HCT116 (cell line): Measurements from ENCODE around the gene CFAP97D2. TPM values are rescaled to one million over a fixed set of nuclear protein-coding genes. Genes with fewer than 3 reads are reported as not detected.

Source experiments
- ATAC-seq: fragments of 200-7000 bp; cut with Tn5 transposase; 2 replicates; pipeline ENCODE4 v1.9.1; 2020; ENCODE audit warnings: mild to moderate bottlenecking, moderate library complexity
- BruUV-seq: library from RNA; stranded (reverse); fragments of 400-500 nt; replicated peaks from 2 replicates; lab custom pipeline; 2021; lab: Mats Ljungman, UMichigan
- CTCF ChIA-PET: fragments of 300-600 bp; sonication (Branson Sonifier 250); formaldehyde crosslinking; loops from one replicate; lab custom pipeline; 2021; ENCODE audit warnings: antibody characterized with exemption; lab: Charles Lee
- POLR2A ChIA-PET: fragments of 300-600, 350-600 bp; sonication (Branson Sonifier 250); formaldehyde crosslinking; loops from one replicate; lab custom pipeline; 2021; ENCODE audit warnings: antibody characterized with exemption; lab: Charles Lee
- RAD21 ChIA-PET, 2 experiments: fragments of 300-600 bp; sonication (Branson Sonifier 250); formaldehyde crosslinking; loops; one replicate each; lab custom pipeline; 2023; ENCODE audit warnings: low total read pairs in 2 of 2; ENCODE audit not compliant: uncharacterized antibody in 2 of 2, unreplicated experiment in 2 of 2, low non-redundant PET in 1 of 2; lab: Charles Lee
- DNase-seq: peaks from one replicate; pipeline ENCODE4 v3.0.0-alpha.2; 2010; ENCODE audit warnings: low read depth, low spot score
- H2AFZ ChIP-seq: fragments of 200-600 bp; shearing (Covaris generic), sonication (generic); 2 replicates; pipeline ENCODE4 v1.6.1; 2017; ENCODE audit warnings: low read depth, mixed run types, mixed read lengths, antibody characterized with exemption, low read length; ENCODE audit not compliant: poor library complexity, severe bottlenecking
- H3K27ac ChIP-seq: 2 replicates; pipeline ENCODE4 v1.5.1; 2012; ENCODE audit warnings: low read depth, low read length
- H3K27me3 ChIP-seq: fragments of 200-600 bp; sonication (generic); 2 replicates; pipeline ENCODE4 v1.6.1; 2016; ENCODE audit warnings: mixed run types, low read length, mixed read lengths; ENCODE audit not compliant: insufficient read depth
- H3K36me3 ChIP-seq, 2 experiments: fragments of 200-500 bp in 1 of 2; fragments of 200-600 bp in 1 of 2; sonication (Bioruptor generic) in 1 of 2; sonication (generic) in 1 of 2; 2 replicates each; pipeline versions ENCODE4 v1.5.1 to v1.6.1; 2014 to 2016; ENCODE audit warnings: low read length in 2 of 2, inconsistent platforms in 1 of 2, mixed read lengths in 1 of 2, mixed run types in 1 of 2; ENCODE audit not compliant: insufficient read depth in 2 of 2, control insufficient read depth in 1 of 2
- H3K4me1 ChIP-seq, 2 experiments: fragments of 200-600 bp in 1 of 2; sonication (generic) in 1 of 2; 2 replicates each; pipeline versions ENCODE4 v1.5.1 to v1.6.1; 2012 to 2017; ENCODE audit warnings: low read length in 2 of 2, inconsistent platforms in 1 of 2, mild to moderate bottlenecking in 1 of 2, mixed read lengths in 1 of 2, mixed run types in 1 of 2, moderate library complexity in 1 of 2; ENCODE audit not compliant: insufficient read depth in 2 of 2, control insufficient read depth in 1 of 2
- H3K4me2 ChIP-seq: fragments of 200-600 bp; sonication (generic); 2 replicates; pipeline ENCODE4 v1.6.1; 2017; ENCODE audit warnings: mixed run types, low read length, mixed read lengths
- H3K4me3 ChIP-seq, 2 experiments: fragments of 200-600 bp in 1 of 2; sonication (generic) in 1 of 2; replicated peaks in 1 of 2; 2 replicates each; pipeline ENCODE4 v1.5.1; 2011 to 2016; ENCODE audit warnings: low read length in 2 of 2, control low read depth in 1 of 2, low read depth in 1 of 2, mild to moderate bottlenecking in 1 of 2, mixed read lengths in 1 of 2, mixed run types in 1 of 2
- H3K79me2 ChIP-seq: fragments of 200-600 bp; sonication (generic); 2 replicates; pipeline ENCODE4 v1.6.1; 2017; ENCODE audit warnings: mild to moderate bottlenecking, mixed run types, low read length, moderate library complexity, mixed read lengths; ENCODE audit not compliant: insufficient read depth
- H3K9ac ChIP-seq: fragments of 200-600 bp; sonication (generic); 2 replicates; pipeline ENCODE4 v1.6.1; 2016; ENCODE audit warnings: low read length, mixed read lengths
- H3K9me2 ChIP-seq: fragments of 200-600 bp; sonication (generic), shearing (Covaris generic); 2 replicates; pipeline ENCODE4 v1.6.1; 2017; ENCODE audit warnings: mixed run types, mild to moderate bottlenecking, moderate library complexity; ENCODE audit not compliant: insufficient read depth
- H3K9me3 ChIP-seq, 2 experiments: fragments of 200-500 bp in 1 of 2; fragments of 200-600 bp in 1 of 2; sonication (Bioruptor generic) in 1 of 2; sonication (generic) in 1 of 2; 2 replicates each; pipeline ENCODE4 v1.6.1; 2014 to 2017; ENCODE audit warnings: low read length in 2 of 2, mixed read lengths in 2 of 2, inconsistent platforms in 1 of 2, low read depth in 1 of 2, mild to moderate bottlenecking in 1 of 2, mixed run types in 1 of 2, moderate library complexity in 1 of 2; ENCODE audit not compliant: control insufficient read depth in 1 of 2, insufficient read depth in 1 of 2
- H4K20me1 ChIP-seq: fragments of 200-600 bp; sonication (generic), shearing (Covaris generic); 2 replicates; pipeline ENCODE4 v1.6.1; 2017; ENCODE audit warnings: mixed run types, mild to moderate bottlenecking, moderate library complexity; ENCODE audit not compliant: insufficient read depth
- CBX3 ChIP-seq: IDR thresholded peaks from 2 replicates; pipeline ENCODE4 v1.6.1; 2012; ENCODE audit warnings: low read depth
- CTCF ChIP-seq, 3 experiments: fragments of 200-600 bp in 1 of 3; sonication (generic) in 1 of 3; IDR thresholded peaks in 2 of 3; conservative IDR thresholded peaks in 1 of 3; 2 replicates each; pipeline ENCODE4 v1.5.1; 2012 to 2017; ENCODE audit warnings: low read depth in 2 of 3, low read length in 2 of 3, antibody characterized with exemption in 1 of 3, borderline replicate concordance in 1 of 3, control low read depth in 1 of 3, mild to moderate bottlenecking in 1 of 3, mixed read lengths in 1 of 3, mixed run types in 1 of 3, moderate library complexity in 1 of 3; ENCODE audit not compliant: insufficient read depth in 1 of 3
- EZH2phosphoT487 ChIP-seq: fragments of 200-600 bp; IDR thresholded peaks from 2 replicates; pipeline ENCODE4 v1.6.1; 2018; ENCODE audit warnings: antibody characterized with exemption, borderline replicate concordance
- JUND ChIP-seq: IDR thresholded peaks from 2 replicates; pipeline ENCODE4 v1.6.1; 2012
- POLR2AphosphoS5 ChIP-seq: IDR thresholded peaks from 2 replicates; pipeline ENCODE4 v1.6.1; 2011; ENCODE audit warnings: mild to moderate bottlenecking, low read depth, low read length, moderate library complexity
- SP1 ChIP-seq: IDR thresholded peaks from 2 replicates; pipeline ENCODE4 v1.6.1; 2012; ENCODE audit warnings: low read depth
- TCF7L2 ChIP-seq: IDR thresholded peaks from 2 replicates; pipeline ENCODE4 v1.7.0; 2011; ENCODE audit warnings: borderline replicate concordance, inconsistent platforms; ENCODE audit not compliant: insufficient read depth, insufficient read length; ENCODE audit errors: extremely low read depth
- YY1 ChIP-seq: IDR thresholded peaks from 2 replicates; pipeline ENCODE4 v1.6.1; 2011; ENCODE audit warnings: low read length, low read depth, moderate library complexity, mild to moderate bottlenecking; ENCODE audit not compliant: insufficient replicate concordance; ENCODE audit errors: extremely low read depth
- ZFX ChIP-seq: fragments of 450-650 bp; IDR thresholded peaks from 2 replicates; pipeline ENCODE4 v1.6.1; 2017
- intact Hi-C: fragments of 100-400 bp; cut with micrococcal nuclease; formaldehyde crosslinking; loops from 2 replicates; pipeline ENCODE4 v1.10.0; 2022
- total RNA-seq: library from RNA; stranded (reverse); gene quantifications from one replicate; pipeline ENCODE4 v1.2.1, GENCODE V29; 2021; ENCODE audit not compliant: unreplicated experiment
- TF ChIP-seq, protein P1 (sequence below): IDR thresholded peaks from 2 replicates; pipeline ENCODE4 v1.6.1; 2011; ENCODE audit warnings: mild to moderate bottlenecking, low read length, moderate library complexity; ENCODE audit not compliant: insufficient replicate concordance; ENCODE audit errors: extremely low read depth

The CFAP97D2 gene
- total RNA-seq, 1 experiment from 2014 or later, result not detected

DNA sequence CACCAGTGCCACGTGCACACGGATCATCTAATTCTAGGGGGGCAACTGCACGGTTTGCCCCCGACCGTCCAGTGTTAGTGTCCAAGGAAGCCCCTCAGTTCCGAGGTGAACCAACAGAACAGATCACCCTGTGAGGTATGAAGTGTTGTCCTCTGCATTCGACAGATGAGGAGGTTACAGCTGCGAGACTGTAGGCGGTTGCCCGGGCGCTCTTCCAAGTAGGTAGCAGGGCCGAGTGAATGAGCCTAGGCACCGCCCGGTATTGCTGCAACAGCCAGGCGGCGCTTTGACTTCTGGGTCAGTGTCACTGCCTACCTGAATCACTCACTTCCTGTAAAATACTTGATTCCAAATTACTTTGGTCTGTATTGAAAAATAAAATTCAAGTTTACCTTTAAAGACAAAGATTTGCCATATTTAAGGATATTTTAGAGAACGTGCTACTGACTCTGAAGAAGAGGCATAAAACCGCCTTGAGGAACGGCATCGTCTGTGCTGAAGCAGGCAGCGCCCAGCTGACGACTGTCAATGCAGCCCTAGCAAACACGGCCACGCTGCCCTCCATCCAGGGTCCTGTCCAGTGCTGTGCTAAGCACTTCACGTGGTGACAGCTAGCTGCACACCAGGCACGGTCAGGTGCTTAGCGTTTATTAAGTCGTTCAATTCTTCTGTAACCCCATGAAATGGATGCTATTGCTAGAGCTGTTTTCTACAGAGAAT is 27.3 kb upstream of the CFAP97D2 start:
- POLR2A ChIA-PET, result no interaction called here
- TF ChIP-seq CTCF (IDR thresholded peaks at IDR 0.05 in 2 of 3, conservative IDR thresholded peaks at IDR 0.05 in 1 of 3; ENCODE audit: borderline replicate concordance in 1 of 3, insufficient read depth in 1 of 3, low read depth in 2 of 3, low read length in 2 of 3) (peak in 2 of 3 experiments; percentile 29 to 43; a peak in 3 of 6 replicates), POLR2AphosphoS5 (peak; percentile 65), TCF7L2 (peak; percentile 80), JUND (no peak)

DNA sequence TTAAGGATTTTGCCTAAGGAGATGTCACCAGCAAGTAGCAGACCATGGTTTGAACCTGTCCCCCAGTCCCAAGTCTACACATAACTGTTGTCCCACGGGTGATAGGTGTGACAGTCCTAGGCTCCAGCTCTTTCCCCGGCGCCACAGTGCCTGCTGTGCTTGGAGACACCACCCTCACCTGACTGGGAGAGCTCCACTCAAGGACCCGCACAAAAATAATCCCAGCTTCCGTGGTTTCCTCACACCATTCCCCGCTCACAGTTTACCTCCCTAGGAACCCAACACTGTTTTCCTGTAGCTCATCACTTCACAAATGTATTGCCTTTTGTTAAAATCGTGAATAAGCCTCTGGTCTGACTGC is 26.8 kb upstream of the CFAP97D2 start:
- H3K4me2 ChIP-seq, result peak overlapping the region; percentile 72
- ChIA-PET POLR2A (no interaction called here), CTCF (interaction anchor here (1.0 kb wide), 1 partner anchor 10 kb away, joined by 3 read pairs; no protein-coding TSS in a partner anchor), RAD21 (no interaction called here)
- no peaks in the 10 kb centered on the region for H3K27me3 ChIP-seq
- no peaks in the 10 kb centered on the region for H3K9me3 ChIP-seq
- ATAC-seq, result peak; percentile 15; the same call in 1 of the 2 replicates
- peak overlapping the region; percentile 16; the same call in 1 of the 2 replicates for H3K9ac ChIP-seq
- H3K79me2 ChIP-seq, result no peaks in the 10 kb centered on the region
- peaks cover 10 to 22% of the 10 kb centered on the region in 2 experiments for H3K4me1 ChIP-seq
- H3K27ac ChIP-seq, result peak overlapping the region; percentile 5; the same call in 1 of the 2 replicates
- H3K36me3 ChIP-seq, result no peaks in the 10 kb centered on the region
- H3K9me2 ChIP-seq, result no peaks in the 10 kb centered on the region
- no peak for DNase-seq
- H3K4me3 ChIP-seq, result peak overlapping the region in 1 of 2 experiments; percentile 47; a peak in 2 of 4 replicates
- peak overlapping the region; percentile 71 for H2AFZ ChIP-seq
- intact Hi-C loops, result no loop called here
- no peaks in the 10 kb centered on the region for H4K20me1 ChIP-seq
- BruUV-seq, result no TSS peak
- TF ChIP-seq CBX3, result no peak
- TF ChIP-seq SP1, result no peak
- TF ChIP-seq JUND, result no peak
- no peak for TF ChIP-seq YY1
- TF ChIP-seq POLR2AphosphoS5, result no peak
- TF ChIP-seq ZFX, result no peak
- no peak for TF ChIP-seq EZH2phosphoT487
- TF ChIP-seq, protein P1, sequence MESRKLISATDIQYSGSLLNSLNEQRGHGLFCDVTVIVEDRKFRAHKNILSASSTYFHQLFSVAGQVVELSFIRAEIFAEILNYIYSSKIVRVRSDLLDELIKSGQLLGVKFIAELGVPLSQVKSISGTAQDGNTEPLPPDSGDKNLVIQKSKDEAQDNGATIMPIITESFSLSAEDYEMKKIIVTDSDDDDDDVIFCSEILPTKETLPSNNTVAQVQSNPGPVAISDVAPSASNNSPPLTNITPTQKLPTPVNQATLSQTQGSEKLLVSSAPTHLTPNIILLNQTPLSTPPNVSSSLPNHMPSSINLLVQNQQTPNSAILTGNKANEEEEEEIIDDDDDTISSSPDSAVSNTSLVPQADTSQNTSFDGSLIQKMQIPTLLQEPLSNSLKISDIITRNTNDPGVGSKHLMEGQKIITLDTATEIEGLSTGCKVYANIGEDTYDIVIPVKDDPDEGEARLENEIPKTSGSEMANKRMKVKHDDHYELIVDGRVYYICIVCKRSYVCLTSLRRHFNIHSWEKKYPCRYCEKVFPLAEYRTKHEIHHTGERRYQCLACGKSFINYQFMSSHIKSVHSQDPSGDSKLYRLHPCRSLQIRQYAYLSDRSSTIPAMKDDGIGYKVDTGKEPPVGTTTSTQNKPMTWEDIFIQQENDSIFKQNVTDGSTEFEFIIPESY, result no peak

More for the DNA sequence above, 27.3 kb upstream of the CFAP97D2 start:
- Histone ChIP-seq H3K27ac (peak overlapping the region; percentile 5; the same call in 1 of the 2 replicates), H3K36me3 (no peaks in the 10 kb centered on the region), H3K27me3 (no peaks in the 10 kb centered on the region), H4K20me1 (no peaks in the 10 kb centered on the region), H3K4me1 (peaks cover 10 to 21% of the 10 kb centered on the region in 2 experiments), H3K79me2 (no peaks in the 10 kb centered on the region), H3K9me2 (no peaks in the 10 kb centered on the region), H3K4me3 (peak overlapping the region; percentile 4 to 47), H3K9ac (peak overlapping the region; percentile 16), H2AFZ (peak overlapping the region; percentile 71), H3K4me2 (peak overlapping the region; percentile 72), H3K9me3 (no peaks in the 10 kb centered on the region)
- no TSS peak for BruUV-seq
- peak; percentile 53 for DNase-seq
- ChIA-PET RAD21 (no interaction called here), CTCF (interaction anchor here (1.0 kb wide), 1 partner anchor 11 kb away, joined by 3 read pairs; no protein-coding TSS in a partner anchor)
- intact Hi-C loops, result loop anchor here (2.0 kb wide), 1 partner anchor 75 kb away; no protein-coding TSS in a partner anchor
- ATAC-seq, result peak; percentile 97
